Erythroblast (primary cell): ENCODE data around the gene PRKCE.

Experiments used
- GATA1 ChIP-seq: IDR thresholded peaks from 2 replicates; pipeline ENCODE4 v1.6.1; 2011; ENCODE audit warnings: low read depth, mild to moderate bottlenecking, control low read depth, low read length, moderate library complexity
- POLR2A ChIP-seq: IDR thresholded peaks from 2 replicates; pipeline ENCODE4 v1.6.1; 2011; ENCODE audit warnings: mild to moderate bottlenecking, low read length

GRCh38 chr2:46210063-46210462, 558.6 kb downstream of the PRKCE start:
- TF ChIP-seq POLR2A, result no peak
- no peak for TF ChIP-seq GATA1
